Nephron (organoid): Measurements from ENCODE around the gene SHMT2.

Experiments used
- H3K27ac Mint-ChIP-seq, 3 experiments: 2 replicates each; pipeline ENCODE4 v1.8.0; 2020; ENCODE audit warnings: mixed read lengths in 3 of 3, mild to moderate bottlenecking in 2 of 3, moderate library complexity in 1 of 3
- H3K27me3 Mint-ChIP-seq: 2 replicates; pipeline ENCODE4 v1.8.0; 2021; ENCODE audit warnings: low read depth, mild to moderate bottlenecking, moderate library complexity, mixed read lengths
- H3K36me3 Mint-ChIP-seq: 2 replicates; pipeline ENCODE4 v1.8.0; 2020; ENCODE audit warnings: low read depth, mixed read lengths
- H3K4me1 Mint-ChIP-seq: 2 replicates; pipeline ENCODE4 v1.8.0; 2020; ENCODE audit warnings: mixed read lengths
- H3K4me3 Mint-ChIP-seq, 3 experiments: 2 replicates each; pipeline ENCODE4 v1.8.0; 2020; ENCODE audit warnings: mild to moderate bottlenecking in 3 of 3, mixed read lengths in 3 of 3, moderate library complexity in 2 of 3
- H3K9me3 Mint-ChIP-seq: 2 replicates; pipeline ENCODE4 v1.8.0; 2020; ENCODE audit warnings: mixed read lengths
- TF ChIP-seq, protein P1 (sequence below), 3 experiments: fragments of 200-600 bp; sonication (generic); IDR thresholded peaks; one replicate each; pipeline ENCODE4 v1.5.0; 2021; ENCODE audit warnings: antibody characterized with exemption in 3 of 3; ENCODE audit not compliant: unreplicated experiment in 3 of 3

Gene SHMT2

DNA sequence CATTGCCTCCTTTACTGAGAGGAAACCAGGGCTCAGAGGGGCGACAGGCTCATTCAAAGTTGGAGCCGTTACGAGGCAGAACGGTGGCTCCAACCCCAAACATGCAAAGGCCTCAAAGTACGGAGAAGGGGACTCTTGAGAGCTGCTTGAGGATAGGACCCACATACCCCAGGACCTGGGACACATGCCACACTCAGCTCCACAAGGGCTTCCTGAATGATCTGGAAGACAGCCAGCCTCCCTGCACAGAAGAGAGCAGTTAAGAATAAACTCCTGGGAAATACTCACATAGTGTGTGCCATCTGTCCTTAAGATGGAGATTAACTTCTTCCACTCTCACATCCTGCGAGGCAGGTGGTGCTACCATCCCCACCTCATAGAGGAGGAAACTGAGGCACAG is 39.5 kb upstream of the SHMT2 start:
- peaks cover 1% of the 10 kb centered on the region for H3K4me1 Mint-ChIP-seq
- H3K36me3 Mint-ChIP-seq, result peaks cover 61% of the 10 kb centered on the region
- no peak overlapping the region for H3K27ac Mint-ChIP-seq
- H3K4me3 Mint-ChIP-seq, result no peak overlapping the region
- H3K27me3 Mint-ChIP-seq, result no peaks in the 10 kb centered on the region
- TF ChIP-seq, protein P1, sequence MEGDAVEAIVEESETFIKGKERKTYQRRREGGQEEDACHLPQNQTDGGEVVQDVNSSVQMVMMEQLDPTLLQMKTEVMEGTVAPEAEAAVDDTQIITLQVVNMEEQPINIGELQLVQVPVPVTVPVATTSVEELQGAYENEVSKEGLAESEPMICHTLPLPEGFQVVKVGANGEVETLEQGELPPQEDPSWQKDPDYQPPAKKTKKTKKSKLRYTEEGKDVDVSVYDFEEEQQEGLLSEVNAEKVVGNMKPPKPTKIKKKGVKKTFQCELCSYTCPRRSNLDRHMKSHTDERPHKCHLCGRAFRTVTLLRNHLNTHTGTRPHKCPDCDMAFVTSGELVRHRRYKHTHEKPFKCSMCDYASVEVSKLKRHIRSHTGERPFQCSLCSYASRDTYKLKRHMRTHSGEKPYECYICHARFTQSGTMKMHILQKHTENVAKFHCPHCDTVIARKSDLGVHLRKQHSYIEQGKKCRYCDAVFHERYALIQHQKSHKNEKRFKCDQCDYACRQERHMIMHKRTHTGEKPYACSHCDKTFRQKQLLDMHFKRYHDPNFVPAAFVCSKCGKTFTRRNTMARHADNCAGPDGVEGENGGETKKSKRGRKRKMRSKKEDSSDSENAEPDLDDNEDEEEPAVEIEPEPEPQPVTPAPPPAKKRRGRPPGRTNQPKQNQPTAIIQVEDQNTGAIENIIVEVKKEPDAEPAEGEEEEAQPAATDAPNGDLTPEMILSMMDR (IDR thresholded peaks at IDR 0.05; ENCODE audit: unreplicated experiment in 3 of 3), result no peak
- no peaks in the 10 kb centered on the region for H3K9me3 Mint-ChIP-seq

DNA sequence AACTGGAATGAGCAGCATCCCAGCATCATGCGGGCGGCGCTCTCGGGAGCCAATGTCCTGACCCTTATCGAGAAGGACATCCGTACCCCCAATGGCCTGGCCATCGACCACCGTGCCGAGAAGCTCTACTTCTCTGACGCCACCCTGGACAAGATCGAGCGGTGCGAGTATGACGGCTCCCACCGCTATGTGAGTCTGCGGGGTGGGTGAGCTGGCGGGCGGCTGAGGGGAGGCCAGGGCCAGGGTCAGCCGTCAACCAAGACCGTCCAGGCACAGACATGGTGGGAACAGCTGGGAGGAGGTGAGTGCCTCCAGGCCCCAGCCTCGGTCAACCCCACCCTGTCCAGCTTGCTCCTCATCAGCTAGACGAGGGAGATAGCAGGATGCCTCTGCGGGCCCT is 38.7 kb upstream of the SHMT2 start:
- Mint-ChIP-seq H3K4me1 (peaks cover 5% of the 10 kb centered on the region), H3K27ac (no peak overlapping the region), H3K9me3 (no peaks in the 10 kb centered on the region), H3K4me3 (no peak overlapping the region), H3K27me3 (no peaks in the 10 kb centered on the region), H3K36me3 (peaks cover 60% of the 10 kb centered on the region)
- TF ChIP-seq, protein P1 (IDR thresholded peaks at IDR 0.05; ENCODE audit: unreplicated experiment in 3 of 3), result no peak

DNA sequence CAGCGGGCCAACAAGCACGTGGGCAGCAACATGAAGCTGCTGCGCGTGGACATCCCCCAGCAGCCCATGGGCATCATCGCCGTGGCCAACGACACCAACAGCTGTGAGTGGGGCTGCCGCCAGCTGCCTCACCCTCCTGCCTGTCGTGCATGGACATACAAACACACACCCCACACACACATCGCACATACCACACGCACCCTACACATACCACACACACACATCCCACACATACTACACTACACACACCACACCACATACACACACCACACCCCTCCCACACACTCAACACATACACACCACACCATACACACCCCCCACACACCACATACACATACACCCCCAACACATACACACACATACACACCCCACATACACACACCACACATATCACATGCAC is 38.1 kb upstream of the SHMT2 start:
- peaks cover 62% of the 10 kb centered on the region for H3K36me3 Mint-ChIP-seq
- H3K27ac Mint-ChIP-seq, result no peak overlapping the region
- TF ChIP-seq, protein P1 (IDR thresholded peaks at IDR 0.05; ENCODE audit: unreplicated experiment in 3 of 3), result no peak
- H3K27me3 Mint-ChIP-seq, result no peaks in the 10 kb centered on the region
- no peaks in the 10 kb centered on the region for H3K9me3 Mint-ChIP-seq
- H3K4me1 Mint-ChIP-seq, result peaks cover 8% of the 10 kb centered on the region
- H3K4me3 Mint-ChIP-seq, result no peak overlapping the region

DNA sequence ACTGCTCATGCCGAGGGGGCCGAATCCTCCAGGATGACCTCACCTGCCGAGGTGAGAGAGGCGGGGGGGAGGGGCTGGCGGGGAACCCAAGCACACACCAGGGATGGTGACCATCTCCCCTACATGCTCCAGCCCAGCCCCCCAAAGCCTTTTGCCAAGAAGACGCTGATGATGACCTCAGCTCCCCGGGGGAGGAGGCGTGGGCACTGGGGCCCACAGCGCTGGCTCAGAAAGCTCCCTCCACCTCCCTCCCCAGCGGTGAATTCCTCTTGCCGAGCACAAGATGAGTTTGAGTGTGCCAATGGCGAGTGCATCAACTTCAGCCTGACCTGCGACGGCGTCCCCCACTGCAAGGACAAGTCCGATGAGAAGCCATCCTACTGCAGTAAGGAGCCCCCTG is 36.6 kb upstream of the SHMT2 start:
- Mint-ChIP-seq H3K4me1 (peaks cover 10% of the 10 kb centered on the region), H3K27me3 (no peaks in the 10 kb centered on the region), H3K27ac (no peak overlapping the region), H3K9me3 (no peaks in the 10 kb centered on the region), H3K36me3 (peaks cover 59% of the 10 kb centered on the region), H3K4me3 (no peak overlapping the region)
- TF ChIP-seq, protein P1 (IDR thresholded peaks at IDR 0.05; ENCODE audit: unreplicated experiment in 3 of 3), result no peak

DNA sequence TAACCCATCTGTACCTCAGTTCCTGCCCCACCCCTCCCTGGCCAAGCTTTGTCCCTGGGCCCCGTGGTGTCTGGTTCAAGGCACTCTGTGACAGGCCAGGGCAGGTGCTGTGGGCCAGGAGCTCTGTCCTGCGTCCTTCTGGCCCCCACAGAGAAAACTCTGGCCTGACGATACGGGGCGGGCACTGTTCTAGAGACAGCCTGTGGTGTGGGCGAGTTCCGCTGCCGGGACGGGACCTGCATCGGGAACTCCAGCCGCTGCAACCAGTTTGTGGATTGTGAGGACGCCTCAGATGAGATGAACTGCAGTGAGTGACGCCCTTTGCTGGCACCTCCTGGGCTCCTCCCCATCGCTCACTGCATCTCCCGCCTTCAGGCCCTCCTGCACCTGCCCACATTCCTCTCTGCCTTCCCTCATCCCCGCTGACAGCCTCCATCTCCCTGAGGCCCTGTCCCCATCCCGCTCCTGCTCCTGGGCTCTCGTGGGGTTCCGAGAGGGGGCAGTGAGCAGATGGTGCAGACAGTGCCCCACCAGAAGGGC is 35.7 kb upstream of the SHMT2 start:
- H3K36me3 Mint-ChIP-seq, result peaks cover 60% of the 10 kb centered on the region
- peaks cover 10% of the 10 kb centered on the region for H3K4me1 Mint-ChIP-seq
- H3K4me3 Mint-ChIP-seq, result no peak overlapping the region
- no peak overlapping the region for H3K27ac Mint-ChIP-seq
- no peaks in the 10 kb centered on the region for H3K27me3 Mint-ChIP-seq
- H3K9me3 Mint-ChIP-seq, result no peaks in the 10 kb centered on the region
- TF ChIP-seq, protein P1 (IDR thresholded peaks at IDR 0.05; ENCODE audit: unreplicated experiment in 3 of 3), result no peak

DNA sequence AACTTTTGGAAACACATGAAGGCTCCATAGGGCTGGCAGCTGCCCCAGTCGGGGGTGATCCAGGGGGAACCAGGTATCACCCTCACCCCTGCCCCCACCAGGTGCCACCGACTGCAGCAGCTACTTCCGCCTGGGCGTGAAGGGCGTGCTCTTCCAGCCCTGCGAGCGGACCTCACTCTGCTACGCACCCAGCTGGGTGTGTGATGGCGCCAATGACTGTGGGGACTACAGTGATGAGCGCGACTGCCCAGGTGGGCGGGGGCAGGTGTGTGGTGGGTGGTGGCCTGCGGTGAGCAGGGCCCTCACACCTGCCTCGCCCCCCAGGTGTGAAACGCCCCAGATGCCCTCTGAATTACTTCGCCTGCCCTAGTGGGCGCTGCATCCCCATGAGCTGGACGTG is 35.3 kb upstream of the SHMT2 start:
- peaks cover 10% of the 10 kb centered on the region for H3K4me1 Mint-ChIP-seq
- H3K4me3 Mint-ChIP-seq, result no peak overlapping the region
- no peak overlapping the region for H3K27ac Mint-ChIP-seq
- H3K36me3 Mint-ChIP-seq, result peaks cover 58% of the 10 kb centered on the region
- TF ChIP-seq, protein P1 (IDR thresholded peaks at IDR 0.05; ENCODE audit: unreplicated experiment in 3 of 3), result no peak
- no peaks in the 10 kb centered on the region for H3K27me3 Mint-ChIP-seq
- no peaks in the 10 kb centered on the region for H3K9me3 Mint-ChIP-seq
